GM23338 (cell line): ENCODE data around the gene HSDL1. TPM values are rescaled to one million over a fixed set of nuclear protein-coding genes. Genes with fewer than 3 reads are reported as not detected.

Experiments
- ATAC-seq: fragments of 200-7000 bp; cut with Tn5 transposase; 3 replicates; pipeline ENCODE4 v1.9.1; 2020
- DNase-seq: peaks from one replicate; pipeline ENCODE4 v3.0.0-alpha.2; 2015; ENCODE audit warnings: low spot score
- H2AFZ ChIP-seq: fragments of 200-600 bp; sonication (generic); 2 replicates; pipeline ENCODE4 v1.8.0; 2016; ENCODE audit warnings: antibody characterized with exemption, mild to moderate bottlenecking, moderate library complexity
- H3F3A ChIP-seq: fragments of 200-600 bp; sonication (generic); replicated peaks from 2 replicates; pipeline ENCODE4 v1.8.0; 2017; ENCODE audit warnings: antibody characterized with exemption, mixed run types, low read depth
- H3K27ac ChIP-seq: fragments of 200-600 bp; sonication (generic); 2 replicates; pipeline ENCODE4 v1.6.1; 2016; ENCODE audit warnings: low read depth
- H3K27me3 ChIP-seq: fragments of 200-600 bp; sonication (generic); 2 replicates; pipeline ENCODE4 v1.8.0; 2016; ENCODE audit warnings: mild to moderate bottlenecking, mixed run types, moderate library complexity; ENCODE audit not compliant: insufficient read depth
- H3K36me3 ChIP-seq: fragments of 200-600 bp; sonication (generic); 2 replicates; pipeline ENCODE4 v1.8.0; 2016; ENCODE audit warnings: mild to moderate bottlenecking; ENCODE audit not compliant: insufficient read depth
- H3K4me1 ChIP-seq: fragments of 200-600 bp; sonication (generic); 2 replicates; pipeline ENCODE4 v1.8.0; 2016; ENCODE audit warnings: mild to moderate bottlenecking, moderate library complexity; ENCODE audit not compliant: insufficient read depth
- H3K4me2 ChIP-seq: fragments of 200-600 bp; sonication (generic); 2 replicates; pipeline ENCODE4 v1.7.1; 2017; ENCODE audit warnings: mixed run types
- H3K4me3 ChIP-seq: fragments of 200-600 bp; sonication (generic); 2 replicates; pipeline ENCODE4 v1.6.1; 2016; ENCODE audit warnings: mixed run types
- H3K79me2 ChIP-seq: fragments of 200-600 bp; sonication (generic); replicated peaks from 2 replicates; pipeline ENCODE4 v1.8.0; 2017; ENCODE audit warnings: mild to moderate bottlenecking; ENCODE audit not compliant: insufficient read depth
- H3K9me2 ChIP-seq: fragments of 200-600 bp; sonication (generic); 2 replicates; pipeline ENCODE4 v1.8.0; 2017; ENCODE audit not compliant: insufficient read depth
- H4K20me1 ChIP-seq: fragments of 200-600 bp; sonication (generic); replicated peaks from 2 replicates; pipeline ENCODE4 v1.8.0; 2017; ENCODE audit warnings: mild to moderate bottlenecking; ENCODE audit not compliant: insufficient read depth
- H3K27ac Mint-ChIP-seq: 2 replicates; pipeline ENCODE4 v1.8.0; 2020; ENCODE audit warnings: inconsistent platforms, mild to moderate bottlenecking, moderate library complexity, mixed read lengths
- H3K27me3 Mint-ChIP-seq: 3 replicates; pipeline ENCODE4 v1.8.0; 2022; ENCODE audit warnings: low read depth, mild to moderate bottlenecking, moderate library complexity, mixed read lengths, inconsistent platforms; ENCODE audit not compliant: insufficient read depth, poor library complexity
- H3K36me3 Mint-ChIP-seq: 3 replicates; pipeline ENCODE4 v1.8.0; 2021; ENCODE audit warnings: low read depth, mild to moderate bottlenecking, inconsistent platforms, moderate library complexity, mixed read lengths
- H3K4me1 Mint-ChIP-seq: 3 replicates; pipeline ENCODE4 v1.8.0; 2020; ENCODE audit warnings: mild to moderate bottlenecking, inconsistent platforms, mixed read lengths
- H3K4me3 Mint-ChIP-seq: 3 replicates; pipeline ENCODE4 v1.8.0; 2021; ENCODE audit warnings: moderate library complexity, mild to moderate bottlenecking, inconsistent platforms, mixed read lengths
- H3K9me3 Mint-ChIP-seq: 3 replicates; pipeline ENCODE4 v1.8.0; 2020; ENCODE audit warnings: moderate library complexity, mild to moderate bottlenecking, inconsistent platforms, mixed read lengths
- CREB1 ChIP-seq: fragments of 250-450 bp; sonication (Bioruptor Pico); IDR thresholded peaks from 2 replicates; pipeline ENCODE4 v1.5.0; 2020; ENCODE audit warnings: low read depth, mild to moderate bottlenecking, moderate library complexity
- EZH2 ChIP-seq: fragments of 200-600 bp; sonication (generic); IDR thresholded peaks from one replicate; pipeline ENCODE4 v1.8.0; 2017; ENCODE audit warnings: antibody characterized with exemption, mild to moderate bottlenecking, low read depth; ENCODE audit not compliant: unreplicated experiment
- EZH2phosphoT487 ChIP-seq: fragments of 200-600 bp; sonication (generic); IDR thresholded peaks from one replicate; pipeline ENCODE4 v1.8.1; 2018; ENCODE audit warnings: antibody characterized with exemption; ENCODE audit not compliant: unreplicated experiment
- JUNB ChIP-seq: IDR thresholded peaks from one replicate; pipeline ENCODE4 v1.6.1; 2016; ENCODE audit warnings: antibody characterized with exemption; ENCODE audit not compliant: unreplicated experiment
- NANOG ChIP-seq: IDR thresholded peaks from 2 replicates; pipeline ENCODE4 v1.6.1; 2016; ENCODE audit warnings: antibody characterized with exemption, borderline replicate concordance
- POLR2AphosphoS5 ChIP-seq: IDR thresholded peaks from 2 replicates; pipeline ENCODE4 v1.6.1; 2016; ENCODE audit warnings: antibody characterized with exemption, low read depth
- STAT1 ChIP-seq: IDR thresholded peaks from one replicate; pipeline ENCODE4 v1.6.1; 2016; ENCODE audit warnings: antibody characterized with exemption; ENCODE audit not compliant: unreplicated experiment
- ZNF114 ChIP-seq: fragments of 250-450 bp; sonication (Bioruptor Pico); IDR thresholded peaks from 2 replicates; pipeline ENCODE4 v1.5.0; 2020; ENCODE audit warnings: mild to moderate bottlenecking, moderate library complexity
- ZNF331 ChIP-seq: fragments of 250-450 bp; sonication (Bioruptor Pico); IDR thresholded peaks from 2 replicates; pipeline ENCODE4 v1.5.0; 2020; ENCODE audit warnings: low read depth, mild to moderate bottlenecking, moderate library complexity
- ZNF462 ChIP-seq: fragments of 250-450 bp; sonication (Bioruptor Pico); IDR thresholded peaks from 2 replicates; pipeline ENCODE4 v1.5.0; 2020; ENCODE audit warnings: mild to moderate bottlenecking, moderate library complexity
- polyA plus RNA-seq: library from polyadenylated mRNA; unstranded; fragments of >200 nt; fragmentation: Nextera tagmentation; extraction: Ambion mirVana; gene quantifications from 2 replicates; pipeline ENCODE4 v1.2.1, GENCODE V29; 2016
- total RNA-seq: library from RNA; depleted of rRNA; stranded (reverse); fragments of >200 nt; shearing (Covaris generic); gene quantifications from 2 replicates; pipeline ENCODE4 v1.2.3, GENCODE V29; 2014

HSDL1 gene
- total and polyA plus RNA-seq, 2 experiments from 2014 or later: 16.6 to 46.1 TPM

DNA sequence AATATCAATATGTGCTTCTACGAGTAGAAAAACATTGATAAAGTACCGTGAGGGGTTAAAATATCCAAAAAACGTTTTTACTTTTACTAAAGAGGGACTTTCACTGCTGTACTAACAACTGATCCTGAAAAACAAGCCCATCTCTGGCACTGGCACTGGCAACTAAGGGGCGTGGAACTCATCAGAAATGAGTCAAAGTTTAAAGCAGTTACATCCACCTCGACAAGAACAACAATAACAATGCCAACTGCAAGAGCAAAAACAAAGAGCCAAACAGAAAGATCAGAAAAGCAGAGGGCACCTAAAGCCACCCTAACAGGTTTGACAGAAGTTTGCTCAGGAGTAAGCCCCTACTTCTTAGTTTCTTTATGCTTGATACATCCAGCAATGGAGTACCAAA lies 41.3 kb downstream of the HSDL1 start (continued):
- TF ChIP-seq ZNF462 (CRISPR knock-in tag): no peak

GRCh38 chr16:84098939-84099338 lies 46.0 kb downstream of the HSDL1 start:
- H3K27ac Mint-ChIP-seq: no peak overlapping the region
- H3K79me2 ChIP-seq: peaks cover 36% of the 10 kb centered on the region
- no peak for TF ChIP-seq NANOG
- TF ChIP-seq CREB1 (CRISPR knock-in tag): no peak
- TF ChIP-seq EZH2phosphoT487: no peak
- TF ChIP-seq ZNF462 (CRISPR knock-in tag): no peak
- TF ChIP-seq EZH2: no peak
- TF ChIP-seq ZNF331 (CRISPR knock-in tag): no peak
- TF ChIP-seq POLR2AphosphoS5: no peak
- TF ChIP-seq STAT1: no peak
- no peak for TF ChIP-seq JUNB
- TF ChIP-seq ZNF114: no peak

More at GRCh38 chr16:84098939-84099338, 46.0 kb downstream of the HSDL1 start:
- Mint-ChIP-seq H3K36me3 (peaks cover 29% of the 10 kb centered on the region), H3K9me3 (no peaks in the 10 kb centered on the region), H3K27me3 (peaks cover 2% of the 10 kb centered on the region), H3K4me1 (peaks cover 2% of the 10 kb centered on the region; the same call in 1 of the 3 replicates), H3K4me3 (no peak overlapping the region)
- DNase-seq: no peak
- H3K4me3 ChIP-seq: no peak overlapping the region
- H3K27me3 ChIP-seq: no peaks in the 10 kb centered on the region
- no peak for ATAC-seq
- no peaks in the 10 kb centered on the region for H3K4me1 ChIP-seq
- H2AFZ ChIP-seq: no peak overlapping the region
- no peak overlapping the region for H3K4me2 ChIP-seq
- peaks cover 13% of the 10 kb centered on the region for H3K36me3 ChIP-seq
- no peaks in the 10 kb centered on the region for H3K9me2 ChIP-seq
- no peaks in the 10 kb centered on the region for H3F3A ChIP-seq
- H3K27ac ChIP-seq: no peak overlapping the region
- H4K20me1 ChIP-seq: peaks cover 9% of the 10 kb centered on the region
